CD4-positive, alpha-beta T cell treated with Interleukin-4 for 1 hour (primary cell): ENCODE measurements around the gene MUC6.

Experiments used
- DNase-seq, 2 donors: peaks; one replicate each; pipeline ENCODE4 v3.0.0-alpha.2; 2020 to 2022

MUC6 gene

GRCh38 chr11:1022908-1023810 is 13.4 kb downstream of the MUC6 start:
- DNase-seq, result no peak

DNA sequence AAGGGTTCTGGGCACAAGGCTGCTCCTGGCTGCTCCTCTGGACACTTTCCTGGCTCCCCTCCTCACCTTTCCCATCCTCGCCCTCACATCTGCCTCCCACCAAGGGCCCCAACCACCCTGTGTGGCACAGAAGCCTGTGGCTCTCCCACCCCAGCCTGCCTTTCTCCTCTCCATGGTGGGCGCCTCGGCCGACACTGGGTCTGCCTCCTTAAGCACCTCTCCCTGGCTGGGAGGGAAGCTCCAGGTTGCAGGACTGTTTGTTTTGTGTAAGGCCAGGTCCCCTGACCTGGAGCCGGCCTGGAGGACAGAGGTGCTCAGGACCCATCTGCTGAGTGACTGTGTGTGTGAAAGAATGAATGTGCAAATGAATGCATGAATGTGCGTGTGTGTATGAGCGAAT is 14.1 kb downstream of the MUC6 start:
- DNase-seq, result no peak

GRCh38 chr11:1020211-1020905 is 16.2 kb downstream of the MUC6 start:
- DNase-seq, result no peak

GRCh38 chr11:1019321-1019910 is 17.1 kb downstream of the MUC6 start:
- no peak for DNase-seq

GRCh38 chr11:1018091-1018490 is 18.4 kb downstream of the MUC6 start:
- no peak for DNase-seq

- peak in 1 of 2 donors; percentile 19 for DNase-seq
Observed at GRCh38 chr11:1017269-1018005, 19.1 kb downstream of the MUC6 start.

DNA sequence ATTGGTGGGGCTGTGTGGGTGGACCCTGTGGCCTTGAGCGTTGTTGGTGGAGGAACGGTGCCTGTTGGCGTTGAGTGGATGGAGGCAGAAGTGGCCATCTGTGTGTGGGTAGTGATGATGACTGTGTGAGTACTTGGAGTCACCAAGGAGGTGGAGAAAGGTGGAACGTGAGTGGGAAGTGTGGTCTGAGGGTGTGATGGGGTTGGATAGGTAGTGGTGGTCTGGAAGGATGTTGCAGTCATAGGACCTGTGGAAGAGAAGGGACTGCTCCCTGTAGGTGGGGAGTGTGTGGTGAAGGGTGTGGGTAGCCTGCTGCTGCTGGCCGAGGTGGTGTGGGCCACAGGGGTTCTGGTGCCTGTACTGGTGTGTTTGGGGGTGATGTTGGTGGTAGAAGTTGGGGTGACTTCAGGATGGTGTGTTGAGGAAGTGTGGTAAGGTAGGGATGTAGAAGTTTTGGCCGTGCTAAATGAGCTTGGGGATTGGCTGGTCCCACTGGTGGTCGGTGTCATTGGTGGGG is 19.9 kb downstream of the MUC6 start:
- DNase-seq, result peak; percentile 6 to 14

GRCh38 chr11:1015826-1016545 is 20.5 kb downstream of the MUC6 start:
- no peak for DNase-seq

GRCh38 chr11:1015064-1015463 is 21.5 kb downstream of the MUC6 start:
- no peak for DNase-seq

DNA sequence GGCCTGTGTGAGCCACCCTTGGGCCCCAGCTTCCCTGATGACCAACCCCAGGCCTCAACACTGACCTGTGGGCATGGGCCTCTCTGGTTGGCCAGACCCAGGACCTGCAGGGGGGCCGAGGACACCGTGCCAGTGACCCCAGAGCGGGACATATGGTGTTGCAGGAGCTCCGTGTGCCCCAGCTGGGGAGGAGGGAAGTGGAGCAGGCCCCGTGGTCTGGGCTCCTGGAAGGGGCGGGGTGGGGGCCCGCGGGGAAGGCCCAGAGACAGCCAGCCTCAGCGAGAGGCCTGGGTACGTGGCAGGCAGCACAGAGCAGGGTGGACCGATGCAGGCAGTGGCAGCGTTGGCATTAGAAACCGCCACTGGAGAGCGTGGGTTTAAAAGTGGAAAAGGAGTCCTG is 22.2 kb downstream of the MUC6 start:
- no peak for DNase-seq

- no peak for DNase-seq
Observed at GRCh38 chr11:1013631-1013935, 22.9 kb downstream of the MUC6 start.

DNA sequence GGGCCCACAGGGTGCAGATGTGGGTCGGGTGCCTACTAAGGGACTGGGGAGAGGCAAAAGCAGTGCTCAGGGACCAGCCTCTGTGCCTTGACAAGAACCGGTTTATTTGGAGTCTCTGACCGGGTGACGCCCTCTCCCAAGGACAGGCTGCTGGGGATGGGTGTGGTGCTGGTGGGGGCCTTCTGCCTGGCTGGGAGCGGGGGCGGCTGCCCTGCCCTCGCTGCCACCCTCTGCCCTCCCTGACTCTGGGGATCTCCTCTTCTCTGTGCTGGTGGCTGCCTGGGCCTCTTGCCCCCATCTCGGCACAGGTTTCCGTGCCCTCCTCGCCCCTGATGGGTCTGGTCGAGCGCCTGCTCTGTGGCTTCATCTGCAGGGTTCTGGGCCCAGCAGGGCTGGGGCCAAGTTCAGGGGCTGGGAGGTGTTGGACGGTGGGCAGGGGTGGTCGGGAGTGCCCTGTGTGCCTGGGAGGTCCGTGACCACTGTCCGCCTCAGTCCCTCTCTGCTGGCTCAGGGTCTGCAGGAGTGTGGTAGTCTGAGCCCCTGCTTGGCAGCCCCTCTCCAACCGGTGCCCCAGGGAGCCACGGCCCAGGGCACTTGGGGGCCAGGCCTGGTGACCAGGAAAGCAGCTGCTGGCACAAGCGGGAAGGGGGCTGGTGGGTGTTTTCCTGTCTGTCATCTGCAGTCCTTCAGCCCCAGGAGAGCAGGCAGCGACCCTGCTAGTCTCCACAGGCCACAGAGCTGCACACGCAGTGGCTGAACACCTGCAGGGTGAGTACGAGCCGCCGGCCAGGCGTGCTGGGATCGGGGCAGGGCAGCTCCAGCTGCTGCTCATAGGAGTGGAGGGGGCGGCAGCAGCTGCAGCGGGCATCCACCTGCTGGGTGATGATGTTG is 23.5 kb downstream of the MUC6 start:
- DNase-seq, result no peak

- no peak for DNase-seq
Observed at GRCh38 chr11:1012291-1012690, 24.2 kb downstream of the MUC6 start.

DNA sequence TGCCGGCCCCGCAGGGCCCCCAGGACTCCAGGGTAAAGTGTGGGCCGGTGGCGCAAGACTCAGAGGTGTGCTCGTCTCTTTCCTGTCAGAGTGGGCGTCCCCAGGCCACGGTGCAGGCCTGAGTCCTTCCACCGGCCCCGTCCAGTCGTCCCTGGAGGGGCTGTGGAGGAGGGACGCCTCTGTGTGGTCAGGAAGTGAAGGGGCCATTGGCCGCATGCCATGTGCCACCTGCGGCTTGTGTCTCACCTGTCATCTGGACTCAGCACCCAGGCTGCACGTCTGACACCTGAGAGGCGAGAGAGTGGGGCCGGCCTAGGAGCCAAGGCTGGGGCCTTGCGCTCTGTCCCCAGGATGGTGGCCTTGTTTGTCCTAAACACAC is 25.2 kb downstream of the MUC6 start:
- no peak for DNase-seq

DNA sequence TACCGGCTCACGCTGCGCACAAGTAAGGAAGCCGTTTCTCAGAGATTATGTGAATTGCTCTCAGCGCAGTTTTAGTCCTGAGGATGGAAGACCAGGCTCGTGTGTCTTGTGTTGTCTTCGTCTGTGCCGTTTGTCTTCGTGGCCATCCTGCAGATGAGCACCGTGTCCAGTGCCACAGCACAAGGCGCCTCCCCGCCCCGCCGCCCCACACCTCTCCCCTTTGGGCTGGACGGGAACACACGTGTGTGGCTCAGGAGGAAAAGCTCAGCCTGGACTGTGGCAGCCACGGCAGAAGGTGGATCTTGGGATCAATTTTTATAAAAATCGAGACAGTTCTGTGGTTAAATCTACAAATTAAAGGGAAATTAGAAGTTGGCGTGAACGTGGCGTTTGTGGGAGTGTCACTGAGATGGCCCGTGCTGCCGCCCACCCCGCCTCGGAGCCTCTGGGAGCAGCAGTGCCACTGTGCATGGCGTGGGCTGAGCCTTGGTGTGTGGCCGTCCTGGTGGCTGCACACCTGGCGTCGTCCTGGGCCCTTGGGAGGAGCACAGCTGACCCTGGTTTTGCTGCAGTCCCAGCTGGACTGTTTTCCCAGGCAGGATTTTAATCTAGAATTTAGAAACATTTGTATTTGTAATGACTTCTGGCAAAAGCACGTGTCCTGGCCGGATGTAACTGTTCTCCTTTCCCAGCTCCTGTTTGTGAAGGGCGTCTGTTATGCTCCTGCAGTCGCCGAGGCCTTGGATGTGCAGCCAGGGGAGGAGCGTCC is 25.8 kb downstream of the MUC6 start:
- DNase-seq, result no peak

DNA sequence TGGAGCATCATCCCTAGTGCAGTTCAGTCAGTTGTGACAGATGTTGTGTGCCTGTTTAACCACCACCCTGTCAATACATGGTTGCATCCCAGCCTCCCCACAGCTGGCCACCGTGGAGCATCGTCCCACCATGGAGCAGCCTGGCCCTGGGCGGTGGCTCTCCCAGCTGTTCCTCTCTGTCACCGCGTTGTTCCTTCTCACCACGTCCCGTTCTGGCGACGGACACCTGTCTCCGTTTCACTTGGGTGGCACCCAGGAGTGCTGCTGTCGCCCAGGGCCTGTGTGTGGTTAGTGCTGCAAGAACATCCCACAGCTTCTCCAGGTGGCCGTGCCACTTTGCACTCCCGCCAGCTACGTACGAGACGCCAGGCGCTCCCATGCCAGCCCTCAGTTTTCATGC is 26.5 kb downstream of the MUC6 start:
- DNase-seq, result no peak

GRCh38 chr11:1009371-1009770 is 27.1 kb downstream of the MUC6 start:
- DNase-seq, result no peak

GRCh38 chr11:1008803-1009145 is 27.7 kb downstream of the MUC6 start:
- no peak for DNase-seq

GRCh38 chr11:1008001-1008802 is 28.3 kb downstream of the MUC6 start:
- DNase-seq, result no peak

GRCh38 chr11:1007279-1007678 is 29.2 kb downstream of the MUC6 start:
- DNase-seq, result no peak
